GM23248 (cell line): Measurements from ENCODE around the gene ZBTB18.

Experiments
- EZH2 ChIP-seq: fragments of 200-600 bp; sonication (generic); IDR thresholded peaks from 2 replicates; pipeline ENCODE4 v1.6.1; 2018; ENCODE audit warnings: antibody characterized with exemption, mild to moderate bottlenecking; ENCODE audit not compliant: insufficient read depth, poor library complexity, severe bottlenecking
- EZH2phosphoT487 ChIP-seq: fragments of 200-600 bp; sonication (generic); IDR thresholded peaks from 2 replicates; pipeline ENCODE4 v1.6.1; 2018; ENCODE audit warnings: antibody characterized with exemption, moderate library complexity, mild to moderate bottlenecking, low read depth; ENCODE audit not compliant: insufficient read depth

GRCh38 chr1:244087021-244087560 is 36.0 kb downstream of the ZBTB18 start:
- TF ChIP-seq EZH2, result no peak
- no peak for TF ChIP-seq EZH2phosphoT487
